ENCODE measurements around the gene STK24.
A peak's percentile ranks its signal among the peaks of the same experiment; 100 is the strongest.
"Not testable (repeated sequence)": the region's sequence is repeated elsewhere in the genome, so short reads cannot be mapped to it uniquely, and the experiment has no call there.

Gene STK24

DNA sequence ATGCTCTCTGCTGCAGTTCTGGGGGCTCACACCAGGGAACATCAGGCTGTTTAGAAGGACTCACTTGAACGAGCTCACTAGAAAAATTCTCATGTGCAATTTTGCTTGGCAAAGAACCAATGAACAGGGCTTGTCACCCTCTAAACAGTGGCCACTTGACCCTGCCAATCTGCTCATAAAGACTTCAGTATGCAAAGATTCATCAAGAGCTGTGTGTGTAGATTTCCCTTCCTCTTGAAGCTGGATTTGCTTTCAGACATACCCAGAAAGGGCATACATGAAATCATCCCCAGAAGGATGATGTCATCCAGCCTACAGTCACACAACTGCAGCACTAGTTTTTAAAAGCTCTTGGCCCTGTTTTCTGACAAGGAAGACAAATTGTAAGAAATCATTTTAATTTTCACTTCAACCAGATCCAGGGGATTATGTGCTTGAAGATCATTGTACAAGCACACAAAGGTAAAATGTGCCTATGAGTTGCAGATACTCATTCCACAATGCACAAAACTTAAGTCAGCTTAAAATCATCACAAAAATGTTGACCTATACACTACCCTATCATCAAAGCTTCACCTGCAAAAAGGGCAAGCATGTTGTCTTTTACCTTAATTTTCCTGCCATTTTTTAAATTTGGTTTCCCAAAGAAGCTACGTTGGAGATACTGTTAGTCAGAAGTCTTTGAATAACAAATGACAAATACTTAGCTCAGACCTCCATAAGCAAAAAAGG is 5.2 kb upstream of the STK24 start:
- no peak for DNase-seq

DNA sequence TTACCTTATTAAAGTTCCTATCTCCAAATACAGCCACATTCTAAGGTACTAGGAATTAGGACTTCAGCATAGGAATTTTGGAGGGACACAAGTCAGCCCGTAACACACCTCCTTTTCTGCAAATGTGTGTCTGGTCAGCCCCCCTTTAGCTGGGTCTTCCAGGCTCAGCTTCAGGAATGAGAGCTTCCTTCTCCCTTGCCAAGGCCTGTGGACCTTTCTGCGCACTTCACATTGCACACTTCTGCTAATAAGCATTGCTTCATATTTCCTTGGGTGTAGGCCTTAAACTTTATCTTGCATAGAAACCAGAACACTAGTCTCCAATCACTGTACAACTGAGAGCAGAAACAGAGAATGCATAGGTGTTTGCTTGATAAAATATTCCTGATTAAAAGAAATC is 4.5 kb upstream of the STK24 start:
- DNase-seq = no peak

DNA sequence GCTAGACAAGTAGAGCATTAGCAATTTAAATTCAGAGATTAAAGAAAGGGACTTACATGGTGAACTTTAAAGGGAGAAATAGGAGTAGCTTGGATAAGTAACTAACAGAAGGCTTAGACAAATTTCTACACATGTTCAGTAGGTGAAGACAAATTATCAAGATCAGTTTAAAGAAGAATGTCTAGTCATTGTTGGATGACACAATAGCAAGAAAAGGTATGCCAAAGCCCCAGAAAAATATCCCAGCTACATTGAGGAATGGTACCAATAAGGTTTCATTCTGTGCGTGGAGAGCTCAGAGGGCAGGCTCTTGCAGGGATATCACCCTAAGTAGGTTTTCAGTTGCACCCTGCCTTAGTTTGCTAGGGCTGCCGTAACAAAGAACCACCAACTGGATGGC is 3.5 kb upstream of the STK24 start:
- DNase-seq = no peak

DNA sequence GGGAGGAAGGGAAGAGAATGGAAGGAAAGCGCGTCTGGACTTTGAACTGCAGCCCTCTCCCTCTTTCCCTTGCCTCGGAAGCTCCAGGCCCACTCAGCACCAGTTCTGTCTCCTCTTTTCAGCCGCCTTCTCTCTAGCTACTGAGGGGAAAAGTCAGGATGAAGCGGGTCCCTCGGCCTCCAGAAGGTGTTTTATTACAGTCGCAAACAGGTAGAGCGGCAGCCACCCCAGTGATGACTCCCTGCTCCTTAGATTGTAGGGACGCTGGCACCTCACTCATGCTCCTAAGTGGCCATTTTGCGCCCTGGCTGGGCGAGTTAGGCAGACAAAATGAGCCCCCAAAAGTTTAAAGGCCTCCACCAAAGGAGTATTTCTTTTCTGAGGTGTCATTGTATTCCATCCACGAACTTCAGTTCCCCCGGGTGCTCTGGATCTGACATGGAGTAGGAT is 954 bp upstream of the STK24 start:
- no peak for DNase-seq

DNA sequence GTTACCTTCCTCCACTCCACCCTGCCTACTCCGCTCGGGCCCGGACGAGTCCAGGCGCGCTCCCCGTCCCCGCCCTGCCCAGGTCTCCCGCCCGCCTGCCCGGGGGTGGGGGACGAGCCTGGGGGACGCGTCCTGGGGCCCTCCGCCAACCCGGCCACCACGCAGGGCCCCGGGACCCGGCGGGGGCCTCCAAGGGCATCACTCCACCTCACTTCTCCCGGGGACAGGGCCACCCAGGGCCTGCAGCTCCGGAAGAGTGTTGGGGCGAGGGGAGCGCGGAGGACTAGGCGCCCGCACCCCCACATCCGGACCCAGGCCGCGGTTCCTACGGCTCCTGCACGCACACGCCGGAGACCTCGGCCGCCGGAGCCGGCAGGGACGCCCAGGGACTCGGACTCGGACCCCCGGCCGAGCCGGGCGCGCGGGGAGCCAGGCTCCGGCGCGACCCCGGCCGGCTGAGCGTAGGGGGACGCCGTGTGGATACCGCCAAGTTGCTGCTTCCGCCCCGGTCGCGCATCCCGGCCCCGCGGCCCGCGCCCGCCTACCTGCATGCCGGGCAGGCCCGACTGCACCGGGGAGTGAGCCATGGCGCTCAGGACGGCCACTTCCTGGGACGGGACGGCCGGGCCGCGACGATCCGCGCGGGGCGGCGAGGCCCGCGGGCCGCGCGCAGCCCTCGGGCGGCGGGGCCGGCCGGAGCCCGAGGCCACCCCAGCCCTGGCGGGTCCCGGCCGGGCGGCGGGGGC is 534 bp downstream of the STK24 start:
- no peak for DNase-seq

DNA sequence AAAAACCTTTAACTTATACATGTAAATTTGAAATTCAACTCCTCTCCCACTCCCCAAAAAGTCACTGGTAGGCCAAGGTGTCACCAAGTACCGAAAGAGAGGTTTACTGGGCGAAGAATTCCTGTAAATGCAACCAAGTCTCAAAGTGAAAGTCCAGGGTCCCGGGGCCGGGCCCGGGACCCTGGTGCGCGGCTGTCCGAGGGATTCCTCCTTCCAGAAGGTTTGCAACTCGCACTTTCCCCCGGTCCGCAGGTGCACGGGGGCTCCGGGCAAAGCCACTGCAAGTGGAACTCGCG is 1.1 kb downstream of the STK24 start:
- DNase-seq = no peak

DNA sequence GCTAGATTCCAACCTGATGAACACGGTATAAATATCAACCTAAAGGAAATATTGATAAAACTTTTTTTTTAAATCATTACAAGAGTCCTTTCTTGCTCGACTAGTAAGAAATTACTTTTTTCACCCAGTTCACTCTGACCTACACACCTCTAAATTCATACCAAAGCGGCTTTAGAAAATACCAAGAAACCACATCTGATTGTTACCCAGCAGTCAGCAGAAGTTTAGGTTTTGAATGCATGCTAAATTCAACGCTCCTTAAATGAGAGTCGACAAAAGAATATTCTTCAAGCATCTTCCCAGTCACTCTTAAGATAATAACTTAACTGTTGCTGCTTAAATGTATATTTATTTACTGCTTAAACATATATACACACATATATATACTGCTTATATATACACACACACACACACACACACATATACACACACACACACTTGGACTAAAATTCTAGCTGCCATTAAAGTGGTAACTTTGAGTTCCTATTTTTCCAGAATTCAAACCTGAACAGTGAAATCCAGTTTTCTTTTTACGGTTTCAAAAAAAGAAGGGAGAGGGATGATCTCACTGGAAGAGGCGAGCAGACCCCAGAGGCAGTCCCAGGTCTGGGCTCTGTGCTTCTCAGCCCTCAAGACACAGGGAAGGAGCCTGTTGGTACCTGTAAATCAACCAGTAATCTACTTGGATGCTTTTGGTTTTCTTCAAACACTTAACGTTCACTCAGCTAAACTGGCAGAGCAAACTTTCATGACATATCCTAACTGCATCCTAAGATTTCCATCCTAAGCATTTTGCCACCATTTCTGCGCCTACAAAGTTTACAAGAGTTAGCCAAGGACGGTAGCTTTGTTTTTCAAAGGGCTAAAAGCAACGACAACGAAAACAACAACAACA is 1.7 kb downstream of the STK24 start:
- DNase-seq = no peak

DNA sequence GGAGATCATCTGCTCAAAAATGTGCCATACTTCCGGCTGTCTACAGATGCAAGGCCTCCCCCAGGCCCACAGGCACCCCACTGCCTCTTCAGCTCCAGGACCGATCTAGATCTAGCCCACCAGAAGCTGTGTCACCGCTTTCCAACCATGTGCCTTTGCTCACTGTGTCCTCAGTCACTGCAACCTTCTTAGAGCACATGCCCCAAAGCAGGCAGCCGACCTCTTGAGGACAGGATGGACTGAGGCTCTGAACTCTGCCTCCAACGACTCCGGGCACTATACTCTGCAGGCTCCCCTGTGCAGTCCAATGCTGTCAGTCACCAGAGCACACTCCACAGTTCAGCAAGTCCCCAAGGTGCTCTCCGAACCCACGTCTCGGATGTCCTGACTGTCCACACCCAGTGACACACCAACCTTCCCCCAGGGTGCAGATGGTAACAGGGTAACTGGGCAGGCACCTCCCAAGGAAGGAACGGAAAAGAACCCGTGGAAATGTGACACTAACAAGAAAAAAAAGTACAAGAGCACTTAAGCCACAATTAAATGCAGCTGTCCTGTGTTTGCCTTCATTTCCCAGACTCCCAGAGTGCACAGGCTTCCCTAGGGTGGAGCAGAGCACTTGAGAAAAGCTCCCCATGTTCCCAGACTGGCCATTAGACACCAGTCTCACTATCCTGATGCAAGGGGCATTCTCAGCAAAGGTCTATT is 4.8 kb downstream of the STK24 start:
- DNase-seq = no peak

DNA sequence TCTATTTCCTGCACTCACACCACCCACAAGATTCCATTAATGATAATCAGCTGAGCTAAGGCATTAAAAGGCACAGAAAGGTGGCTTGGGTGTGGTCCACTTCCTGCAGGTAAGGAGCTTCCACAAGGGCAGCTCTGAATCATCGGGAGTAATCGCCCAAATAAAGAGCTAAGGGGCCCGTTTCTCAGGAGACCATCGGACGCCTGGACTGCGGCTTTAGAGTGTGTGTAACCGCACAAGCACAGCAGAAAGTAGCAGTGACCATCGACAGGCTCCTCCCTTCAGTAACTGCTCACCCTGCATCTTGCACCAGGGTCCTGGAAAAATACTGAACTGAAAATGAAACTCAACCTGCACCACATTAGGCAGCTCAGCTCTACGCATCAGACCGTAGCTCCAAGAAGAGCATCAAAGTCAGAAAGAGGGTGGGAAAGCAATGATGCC is 6.0 kb downstream of the STK24 start:
- no peak for DNase-seq

DNA sequence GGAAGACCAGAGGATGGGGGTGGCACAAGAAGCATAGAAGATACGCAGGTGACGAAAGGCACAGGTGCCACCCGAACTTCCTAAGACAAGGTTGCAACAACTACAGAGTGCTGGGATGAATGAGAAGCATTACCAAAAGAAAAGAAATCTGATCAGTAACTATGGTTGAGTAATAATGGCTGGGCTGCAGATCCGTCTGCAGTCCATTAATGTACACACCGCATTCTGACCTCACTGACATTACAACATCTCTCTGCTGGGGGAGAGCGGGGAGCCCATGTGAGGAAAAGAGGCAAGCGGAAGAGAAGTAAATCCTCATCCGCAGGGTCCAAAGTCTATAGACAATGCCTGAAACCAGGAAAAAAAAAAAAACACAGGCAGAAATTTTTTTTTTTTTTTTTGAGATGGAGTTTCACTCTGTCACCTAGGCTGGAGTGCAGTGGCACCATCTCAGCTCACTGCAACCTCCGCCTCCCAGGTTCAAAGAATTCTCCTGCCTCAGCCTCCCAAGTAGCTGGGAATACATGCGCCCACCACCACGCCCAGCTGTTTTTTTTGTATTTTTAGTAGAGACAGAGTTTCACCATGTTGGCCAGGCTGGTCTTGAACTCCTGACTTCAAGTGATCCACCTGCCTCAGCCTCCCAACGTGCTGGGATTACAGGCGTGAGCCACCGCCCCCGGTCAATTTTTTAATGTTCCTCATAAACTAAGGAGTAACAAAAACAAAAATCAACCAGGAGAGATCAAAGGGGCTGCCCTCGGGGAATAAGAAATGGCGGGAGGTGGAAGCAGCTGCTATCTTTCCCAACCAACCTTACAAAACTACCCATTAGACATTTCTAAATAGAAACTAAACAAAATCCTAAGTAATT is 7.2 kb downstream of the STK24 start:
- DNase-seq = not testable (repeated sequence)

DNA sequence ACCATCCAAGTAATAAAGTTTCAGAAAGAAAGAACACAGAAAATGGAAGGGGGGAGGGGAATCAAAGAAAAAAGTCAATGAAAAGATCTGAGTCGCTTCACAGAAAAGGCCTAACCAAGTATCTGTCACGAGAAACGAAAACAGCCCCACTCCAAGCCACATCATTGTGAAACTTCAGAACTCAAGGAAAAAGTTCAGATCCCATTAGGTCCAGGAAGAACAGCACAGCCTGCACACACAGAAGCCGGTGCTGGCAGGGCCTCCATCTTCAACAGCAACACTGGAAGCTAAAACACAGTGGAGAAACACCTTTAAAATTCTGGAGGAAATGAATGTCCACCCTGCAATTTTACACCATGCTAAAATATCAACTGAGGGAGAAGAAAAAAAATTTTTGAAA is 8.0 kb downstream of the STK24 start:
- DNase-seq = no peak

DNA sequence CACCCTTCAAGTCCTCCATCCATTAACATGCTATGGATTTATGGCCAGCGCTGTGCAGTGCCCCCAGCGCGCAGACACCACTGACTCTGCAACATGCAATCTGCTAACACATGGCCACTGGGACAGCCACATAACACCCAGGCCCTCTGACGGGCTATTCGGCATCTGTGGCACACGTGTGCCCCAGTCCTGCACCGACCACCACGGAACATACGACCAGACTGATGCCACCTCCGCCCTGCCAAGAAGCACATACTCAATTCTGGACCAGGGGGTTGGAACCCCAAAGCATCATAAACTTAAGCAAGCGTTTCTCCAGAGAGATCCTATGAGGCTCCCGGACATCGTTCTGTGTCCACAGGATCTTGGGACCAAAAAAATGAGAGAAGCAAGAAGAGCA is 9.8 kb downstream of the STK24 start:
- no peak for DNase-seq

DNA sequence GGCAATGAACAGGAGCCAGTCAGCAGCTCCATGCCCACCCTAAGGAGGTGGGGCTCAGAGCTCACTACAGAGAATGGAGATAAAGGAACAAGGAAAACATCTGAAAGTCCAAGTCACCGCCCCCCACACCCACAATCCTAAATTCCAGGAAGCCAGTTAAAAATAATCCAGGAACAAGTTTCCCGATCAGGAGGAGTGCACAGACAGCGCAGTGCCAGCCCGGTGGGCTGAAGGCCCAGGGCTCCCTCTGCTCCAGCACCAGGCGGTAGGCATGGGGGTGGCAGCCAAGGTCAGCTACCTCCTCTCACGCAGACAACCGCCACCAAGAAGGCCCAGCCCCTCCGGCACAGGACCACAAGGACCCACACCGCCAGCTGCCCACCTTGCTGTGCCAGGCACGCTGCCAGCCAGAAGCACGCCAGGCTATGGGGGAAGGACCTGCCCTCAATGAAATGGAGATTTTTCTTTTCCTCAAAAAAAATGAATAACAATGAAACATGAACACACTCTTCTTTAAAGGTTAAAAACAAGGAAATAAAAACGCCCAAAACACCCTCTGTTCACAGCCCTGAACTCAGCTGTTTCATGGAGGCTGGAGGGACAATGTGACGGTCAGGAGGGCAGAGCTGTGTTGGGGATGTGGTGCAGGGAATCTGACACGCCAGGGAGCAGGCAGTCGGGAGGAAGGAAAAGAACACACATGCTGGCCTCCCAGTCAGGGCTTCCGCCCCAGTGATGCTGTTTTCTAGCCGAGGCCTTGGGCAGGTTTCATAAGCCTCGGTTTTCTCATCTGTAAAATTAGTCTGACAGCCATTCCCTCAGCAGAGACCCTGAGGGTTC is 11.0 kb downstream of the STK24 start:
- DNase-seq = peak; percentile 58 to 64

DNA sequence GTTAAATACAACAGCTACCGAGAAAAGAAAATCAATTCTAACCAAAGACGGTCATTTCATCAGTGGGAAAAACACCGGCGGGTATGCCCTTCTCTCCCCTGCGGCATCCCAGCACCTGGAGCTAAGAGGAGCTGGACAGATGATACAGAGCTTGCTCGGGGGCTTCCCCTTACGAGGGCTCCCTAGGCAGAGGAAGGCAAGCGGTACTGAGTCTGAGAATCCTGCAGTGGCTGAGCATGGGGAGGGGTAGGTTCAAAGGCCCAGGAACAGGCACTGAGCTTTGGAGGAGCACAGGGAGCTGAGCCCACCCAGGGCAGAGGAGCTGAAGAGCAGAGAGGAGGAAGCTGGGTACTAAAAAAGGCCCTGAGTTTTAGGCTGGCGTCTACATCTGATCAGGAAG is 12.7 kb downstream of the STK24 start:
- peak; percentile 17 to 18 for DNase-seq

DNA sequence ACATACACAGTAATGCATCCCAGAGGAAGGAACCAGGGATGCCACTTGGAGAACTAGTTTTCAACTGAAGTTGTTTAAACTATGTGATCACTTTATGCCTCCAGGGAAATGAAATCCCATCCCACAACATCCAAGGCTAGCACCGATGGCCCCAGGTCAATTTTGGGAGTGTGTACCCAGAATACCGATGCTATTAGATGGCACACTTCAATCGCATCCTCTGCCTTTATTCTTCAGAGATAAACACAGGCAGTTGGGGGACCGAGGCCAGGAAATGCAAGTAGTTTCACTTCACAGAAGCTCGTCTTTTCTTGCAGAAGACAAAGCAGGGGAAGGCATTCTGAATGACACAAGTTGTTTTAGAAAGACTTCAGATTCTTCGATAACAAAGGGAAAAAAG is 13.8 kb downstream of the STK24 start:
- no peak for DNase-seq

DNA sequence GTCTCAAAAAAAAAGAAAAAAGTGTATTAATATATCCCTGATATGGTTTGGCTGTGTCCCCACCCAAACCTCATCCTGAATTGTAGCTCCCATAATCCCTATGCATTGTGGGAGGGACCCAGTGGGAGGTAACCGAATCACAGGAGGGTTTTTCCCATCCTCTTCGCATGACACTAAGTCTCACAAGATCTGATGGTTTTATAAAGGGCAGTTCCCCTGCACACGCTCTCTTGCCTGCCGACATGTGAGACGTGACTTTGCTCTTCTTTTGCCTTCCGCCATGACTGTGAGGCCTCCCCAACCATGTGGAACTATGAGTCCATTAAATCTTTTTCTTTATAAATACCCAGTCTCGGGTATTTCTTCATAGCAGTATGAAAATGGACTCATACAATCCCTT is 17.7 kb downstream of the STK24 start:
- no peak for DNase-seq

DNA sequence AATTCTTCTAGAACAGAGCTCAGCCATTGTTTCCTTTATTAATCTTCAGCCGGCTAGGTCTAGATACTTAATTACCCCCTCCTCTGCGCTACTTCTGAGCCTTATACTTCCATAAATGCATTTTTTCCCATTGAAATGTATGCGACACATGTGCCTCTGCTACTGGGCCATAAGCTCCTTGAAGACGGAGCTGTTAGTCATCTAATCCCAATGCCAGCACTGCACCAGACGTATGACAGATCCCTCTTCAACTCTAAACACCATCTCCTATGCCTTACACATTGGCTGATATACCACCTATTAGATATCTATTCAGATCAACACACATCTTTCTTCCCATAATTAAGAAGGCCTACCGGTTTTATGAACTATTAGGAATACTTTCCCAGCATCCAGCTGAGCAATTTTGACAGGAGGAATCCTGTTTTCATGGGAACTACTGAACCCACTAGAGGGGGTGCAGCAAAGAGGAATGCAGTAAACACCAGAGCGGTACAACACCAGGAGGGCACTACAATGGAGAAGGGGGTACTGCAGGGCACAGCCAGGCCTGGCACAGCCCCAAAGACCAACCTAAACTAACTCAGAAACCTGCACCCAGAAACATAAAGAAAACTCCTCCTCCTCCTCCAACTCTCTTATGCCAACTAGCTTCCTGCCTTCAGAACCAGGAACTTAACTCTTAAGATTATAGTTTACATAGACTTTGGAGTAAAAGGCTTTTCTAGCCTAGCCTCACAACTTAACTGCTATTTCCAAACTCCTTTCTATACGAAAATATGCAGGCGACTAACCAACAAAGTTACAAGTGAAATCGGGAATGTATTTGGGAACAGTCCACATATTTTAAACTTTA is 18.7 kb downstream of the STK24 start:
- peak; percentile 29 to 32 for DNase-seq

DNA sequence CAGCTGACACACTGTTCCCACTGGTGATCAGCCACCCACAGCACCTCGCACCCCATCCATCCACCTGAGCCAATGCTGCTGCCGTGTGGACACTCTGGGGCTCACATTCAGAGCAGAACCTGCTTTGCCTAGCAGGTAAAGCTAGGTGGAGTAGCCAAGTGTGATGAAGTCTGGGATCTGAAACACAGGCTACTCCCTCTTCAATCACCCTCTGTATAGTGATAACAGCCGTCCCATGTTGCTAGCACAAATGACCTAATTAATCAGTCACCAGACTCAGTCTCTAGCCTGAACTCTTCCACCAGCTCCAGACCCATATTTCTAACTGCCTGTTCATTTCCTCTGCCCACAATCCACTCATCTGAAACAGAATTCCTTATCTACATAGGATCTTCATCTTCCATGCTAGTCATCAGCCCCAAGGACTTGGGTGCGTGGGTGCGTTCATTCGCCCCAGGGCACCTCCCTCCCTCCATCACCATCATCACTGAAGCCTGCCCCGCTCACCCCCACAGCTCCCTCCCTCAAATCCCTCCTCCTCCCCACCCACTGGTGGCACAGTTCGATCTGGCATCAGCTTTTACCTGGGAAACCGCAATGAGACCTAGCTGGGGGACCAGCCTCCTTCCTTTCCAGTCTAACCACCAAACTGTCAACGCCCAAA is 19.8 kb downstream of the STK24 start:
- DNase-seq = no peak

DNA sequence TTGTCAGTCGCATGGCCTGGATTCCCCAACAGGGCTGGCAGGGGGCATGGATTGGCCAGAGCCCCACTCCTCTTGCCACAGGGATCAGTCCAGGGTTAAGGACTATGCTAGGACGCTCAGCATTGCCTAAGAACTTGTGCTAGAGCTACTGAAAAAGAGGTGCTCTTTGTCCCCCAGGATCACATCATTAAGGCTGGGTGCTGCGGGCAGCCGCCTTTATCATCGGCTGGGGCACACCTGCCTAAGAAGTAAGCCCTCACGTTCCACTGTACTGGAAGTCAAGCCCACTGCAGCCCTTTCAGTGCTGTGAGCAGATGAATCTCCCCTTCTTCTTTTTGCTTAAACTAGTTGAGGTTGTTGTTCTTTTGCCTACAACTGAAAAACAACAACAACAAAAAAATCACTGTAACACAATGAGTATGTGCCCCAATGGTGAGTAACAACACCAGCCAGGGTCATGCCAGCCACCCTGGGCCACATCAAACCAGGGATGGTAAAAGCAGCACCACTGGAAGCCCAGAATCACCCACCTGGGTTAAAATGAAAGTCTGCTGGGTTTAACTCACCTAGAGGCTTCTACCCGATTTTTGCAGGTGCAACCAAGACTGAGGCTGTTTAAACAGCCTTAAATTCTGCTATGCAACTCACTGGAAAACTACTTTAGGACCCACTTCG is 20.6 kb downstream of the STK24 start:
- no peak for DNase-seq

Data from Kasumi-1 (cell line).